GM21526 (cell line): ENCODE results near the gene ADCY4.
"Not testable (repeated sequence)": the region's sequence is repeated elsewhere in the genome, so short reads cannot be mapped to it uniquely, and the experiment has no call there.

ENCODE experiments used
- ATAC-seq: cut with Tn5 transposase; IDR thresholded peaks from one replicate; pipeline ENCODE4 v1.9.1; 2021; ENCODE audit warnings: moderate library complexity; ENCODE audit not compliant: unreplicated experiment, low FRiP score

ADCY4 gene

DNA sequence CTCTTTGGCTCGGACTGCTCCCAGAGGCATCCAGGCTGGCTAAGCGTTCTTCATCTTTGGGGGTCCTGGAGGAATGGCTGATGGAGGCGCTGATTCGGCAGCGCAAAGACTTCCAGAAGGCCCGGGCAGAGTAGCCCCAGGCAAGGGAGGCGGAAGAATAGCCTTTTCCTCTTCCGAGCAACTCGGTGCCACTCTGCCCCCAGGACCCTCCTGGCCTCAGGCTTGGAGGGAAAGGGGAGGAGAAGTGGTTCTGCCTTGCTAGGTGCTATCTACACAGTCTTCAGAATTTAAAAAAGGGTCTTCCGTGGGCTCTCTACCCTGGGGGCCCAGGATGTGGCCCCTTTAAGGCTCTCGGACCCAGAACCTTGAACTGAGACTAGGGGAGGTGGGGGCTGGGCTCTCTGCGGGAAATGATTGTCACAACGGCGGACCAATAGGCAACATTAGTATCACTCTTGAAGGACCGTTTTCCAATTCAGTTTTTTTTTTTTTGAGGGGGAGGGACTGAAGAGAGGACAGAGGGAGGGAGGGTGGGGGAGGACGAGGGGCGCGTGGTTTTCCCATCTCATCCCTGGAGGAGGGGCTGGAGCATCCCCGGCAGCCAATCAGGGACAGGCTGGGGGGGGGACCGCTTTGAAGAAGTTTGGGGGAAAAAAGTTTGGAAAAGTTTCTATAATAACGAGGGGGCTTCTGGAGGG, 32.8 kb upstream of the ADCY4 start, which contains the start of gene NFATC4:
NFATC4 (plus strand) TSS at position 671 of the 698 bp plus-strand sequence. CDS start 157 bp downstream, outside the sequence.
- no peak for ATAC-seq

DNA sequence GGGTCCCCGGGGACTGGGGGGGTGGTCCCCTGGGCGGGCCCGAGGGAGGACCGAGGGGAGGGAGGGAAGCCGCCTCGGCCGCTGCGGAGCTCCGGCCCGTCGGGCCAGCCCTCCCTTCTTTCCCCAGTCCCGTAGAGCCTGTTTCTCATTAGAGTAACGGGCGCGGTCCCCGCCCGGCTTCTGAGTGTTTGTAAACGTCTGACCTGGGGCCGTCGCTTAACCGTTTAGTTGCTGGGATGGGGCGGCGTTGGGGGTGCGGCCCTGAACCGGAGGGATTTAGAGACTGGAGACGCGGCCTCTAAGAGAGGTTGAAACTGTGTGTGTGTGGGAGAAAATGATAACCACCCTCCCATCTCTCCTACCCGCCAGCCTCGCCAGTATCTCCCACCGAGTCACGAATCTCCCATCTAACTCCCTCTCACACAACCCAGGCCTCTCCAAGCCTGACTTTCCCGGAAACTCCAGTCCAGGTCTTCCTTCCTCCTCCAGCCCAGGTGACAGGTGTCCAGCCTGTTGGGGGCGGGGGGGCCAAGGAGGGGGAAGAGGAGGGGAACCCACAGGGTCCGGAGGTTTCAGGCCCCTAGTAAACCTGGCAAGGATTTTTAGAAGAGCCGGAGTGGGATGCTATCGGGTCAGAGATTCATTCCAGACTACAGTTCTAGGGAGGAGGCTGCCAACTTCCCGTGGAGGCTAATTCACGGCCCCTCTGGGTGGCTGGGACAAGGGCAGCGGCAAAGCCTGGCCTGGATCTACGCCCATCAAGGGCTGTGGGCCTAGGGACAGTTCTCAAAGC, 32.0 kb upstream of the ADCY4 start:
- peak; percentile 40 for ATAC-seq

DNA sequence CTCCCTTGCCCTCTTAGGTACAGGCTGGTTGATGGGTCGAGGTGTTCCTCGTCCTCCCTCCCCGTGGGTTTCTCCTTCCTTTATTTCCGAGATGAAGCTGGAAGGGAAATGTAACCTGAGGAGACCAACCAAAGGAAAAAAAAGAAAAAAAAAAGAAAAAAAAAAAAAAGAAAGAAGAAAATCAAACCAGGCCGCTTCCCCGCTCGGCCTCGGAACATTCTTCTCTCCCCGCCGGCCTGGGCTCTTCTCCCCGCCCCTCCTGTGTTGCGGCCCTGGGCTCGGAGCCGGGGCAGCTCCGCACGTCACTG, 31.5 kb upstream of the ADCY4 start:
- ATAC-seq = no peak

DNA sequence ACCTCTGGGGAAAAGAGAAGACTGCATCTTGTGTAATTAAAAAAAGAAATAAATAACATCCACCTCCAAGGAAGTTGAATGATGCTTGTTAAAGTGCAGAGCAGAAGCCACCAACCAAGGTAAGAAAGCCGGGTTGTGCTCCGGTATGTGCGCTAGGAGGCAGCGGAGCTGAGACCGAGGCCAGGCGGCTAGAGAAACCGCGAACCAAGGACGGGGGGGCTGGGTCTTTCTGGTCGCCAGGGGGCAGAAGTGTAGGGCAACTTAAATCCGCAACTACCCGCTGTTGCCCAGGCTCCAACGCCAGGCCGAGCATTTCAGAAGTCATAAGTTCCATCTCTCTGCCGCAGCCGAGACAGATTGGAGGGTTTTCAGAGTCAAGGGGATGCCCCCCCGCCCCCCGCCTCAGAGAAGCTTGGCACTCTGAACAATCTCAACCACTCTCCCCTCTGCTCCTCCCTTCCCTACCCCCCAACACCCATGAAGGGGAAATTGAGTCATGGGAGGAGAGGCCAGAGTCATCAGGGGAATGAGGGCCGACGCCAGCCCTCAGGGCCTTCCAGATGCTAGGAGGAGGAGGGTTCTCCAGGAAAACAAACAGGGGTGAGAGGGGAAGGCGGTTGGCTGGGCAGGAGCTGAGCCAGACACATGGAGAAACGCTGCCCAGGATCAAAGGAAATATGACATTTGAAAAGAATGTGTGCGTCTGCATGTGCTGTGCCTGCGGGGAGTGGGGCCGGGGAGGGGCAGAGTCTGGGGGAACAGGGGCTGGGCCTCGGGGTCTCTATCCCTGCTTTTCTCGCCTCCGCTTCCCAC, 30.9 kb upstream of the ADCY4 start:
- no peak for ATAC-seq

DNA sequence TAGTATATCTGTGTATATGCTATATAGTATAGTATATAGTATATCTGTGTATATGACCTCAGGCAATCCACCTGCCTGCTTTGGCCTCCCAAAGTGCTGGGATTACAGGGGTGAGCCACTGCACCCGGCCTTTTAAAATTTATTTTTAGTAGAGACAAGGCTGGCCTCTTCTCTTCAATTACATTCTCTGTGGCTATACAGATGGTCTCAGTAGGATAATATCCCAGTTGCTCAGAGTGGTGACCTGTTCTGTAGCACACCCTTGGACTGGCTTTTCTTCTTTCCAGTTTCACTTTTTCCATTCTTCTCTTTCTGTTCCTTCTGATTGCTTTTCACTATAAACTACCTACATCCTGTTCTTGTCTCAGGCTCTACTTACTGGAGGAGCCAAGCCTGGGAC, 30.0 kb upstream of the ADCY4 start:
- no peak for ATAC-seq

DNA sequence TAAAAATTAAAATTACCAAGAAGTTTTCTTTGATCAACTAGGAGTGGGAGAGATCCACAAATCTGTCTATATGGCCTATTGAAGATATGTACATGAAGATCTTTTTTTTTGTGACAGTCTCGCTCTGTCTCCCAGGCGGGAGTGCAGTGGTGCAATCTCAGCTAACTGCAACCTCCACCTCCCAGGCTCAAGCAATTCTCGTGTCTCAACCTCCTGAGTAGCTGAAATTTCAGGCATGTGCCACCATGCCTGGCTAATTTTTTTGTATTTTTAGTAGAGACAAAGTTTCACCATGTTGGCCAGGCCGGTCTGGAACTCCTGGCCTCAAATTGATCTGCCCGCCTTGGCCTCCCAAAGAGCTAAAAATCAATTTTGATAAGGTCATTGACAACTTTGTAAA, 28.5 kb upstream of the ADCY4 start:
- no peak for ATAC-seq

DNA sequence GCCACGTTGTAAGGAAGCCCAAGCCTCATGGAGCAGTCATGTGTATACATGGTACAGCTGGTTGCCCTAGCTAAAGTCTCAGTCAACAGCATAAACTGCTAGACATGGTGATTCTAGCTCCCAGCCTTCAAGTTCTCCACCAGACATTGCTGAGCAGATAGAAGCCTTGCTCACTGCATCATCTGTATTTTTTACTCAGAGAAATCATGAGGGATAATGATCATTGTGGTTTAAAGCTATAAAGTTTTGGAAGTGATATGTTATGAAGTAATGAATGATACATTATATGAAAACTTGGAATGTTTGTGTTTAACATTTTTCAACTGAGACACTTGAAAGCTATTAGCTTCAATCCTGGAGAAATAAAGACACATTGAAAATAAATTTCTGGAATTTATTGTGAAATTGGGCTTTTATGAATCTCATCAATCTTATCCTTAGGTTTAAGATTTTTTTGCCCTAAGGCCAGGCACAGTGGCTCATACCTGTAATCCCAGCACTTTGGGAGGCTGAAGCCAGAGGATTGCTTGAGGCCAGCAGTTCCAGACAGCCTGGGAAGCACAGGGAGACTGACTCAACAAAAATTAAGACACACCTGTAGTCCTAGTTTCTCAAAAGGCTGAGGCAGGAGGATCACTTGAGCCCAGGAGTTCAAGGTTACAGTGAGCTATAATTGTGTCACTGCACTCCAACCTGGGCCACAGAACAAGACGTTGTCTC, 27.5 kb upstream of the ADCY4 start:
- ATAC-seq = no peak

DNA sequence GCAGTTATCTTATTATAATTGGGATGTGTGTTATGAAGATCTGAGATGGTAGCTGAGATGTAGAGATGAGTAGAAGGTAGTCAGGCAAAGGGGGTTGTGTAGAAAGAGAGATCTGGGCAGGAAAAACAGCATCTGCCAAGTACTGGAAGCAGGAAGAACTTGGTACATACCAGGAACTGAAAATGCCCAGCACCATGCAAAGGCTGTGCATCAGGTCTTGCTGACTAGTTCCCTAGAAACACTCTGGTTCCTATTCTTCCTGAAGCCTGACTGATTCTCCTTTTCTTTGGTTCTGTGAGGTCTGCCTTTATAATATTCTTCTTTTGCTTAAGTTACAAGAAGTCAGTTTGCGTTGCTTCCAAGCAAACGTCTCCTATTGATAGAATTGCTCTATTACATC, 26.5 kb upstream of the ADCY4 start:
- no peak for ATAC-seq

DNA sequence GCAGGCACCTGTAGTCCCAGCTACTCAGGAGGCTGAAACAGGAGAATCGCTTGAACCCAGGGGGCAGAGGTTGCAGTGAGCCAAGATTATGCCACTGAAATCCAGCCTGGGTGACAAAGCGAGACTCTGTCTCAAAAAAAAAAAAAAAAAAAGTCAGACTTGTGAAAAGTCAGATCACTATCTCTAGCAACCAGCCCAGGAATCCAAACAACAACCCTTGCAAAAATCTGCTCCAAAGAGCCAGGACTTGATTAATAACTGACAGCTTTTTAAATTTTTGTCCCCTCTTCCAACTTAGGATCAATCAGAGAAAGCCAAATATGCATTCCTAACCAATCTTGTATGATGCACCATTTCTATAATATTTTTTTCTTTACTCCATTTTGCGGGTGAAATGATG, 25.4 kb upstream of the ADCY4 start:
- no peak for ATAC-seq

DNA sequence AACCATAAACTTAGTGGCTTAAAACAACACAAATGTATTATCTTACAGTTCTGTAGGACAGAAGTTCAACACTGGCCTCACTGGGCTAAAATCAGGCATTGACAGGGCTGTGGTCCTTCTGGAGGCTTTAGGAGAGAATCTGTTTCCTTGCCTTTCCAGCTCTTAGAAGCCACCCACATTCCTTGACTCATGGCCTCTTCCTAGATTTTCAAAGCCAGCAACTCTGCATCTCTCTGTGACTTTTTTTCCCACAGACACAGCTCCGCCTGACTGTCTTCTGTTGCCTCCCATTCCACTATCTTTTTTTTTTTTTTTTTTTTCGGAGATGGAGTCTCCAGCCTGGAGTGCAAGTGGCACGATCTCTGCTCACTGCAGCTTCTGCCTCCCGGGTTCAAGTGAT, 21.3 kb upstream of the ADCY4 start:
- no peak for ATAC-seq

DNA sequence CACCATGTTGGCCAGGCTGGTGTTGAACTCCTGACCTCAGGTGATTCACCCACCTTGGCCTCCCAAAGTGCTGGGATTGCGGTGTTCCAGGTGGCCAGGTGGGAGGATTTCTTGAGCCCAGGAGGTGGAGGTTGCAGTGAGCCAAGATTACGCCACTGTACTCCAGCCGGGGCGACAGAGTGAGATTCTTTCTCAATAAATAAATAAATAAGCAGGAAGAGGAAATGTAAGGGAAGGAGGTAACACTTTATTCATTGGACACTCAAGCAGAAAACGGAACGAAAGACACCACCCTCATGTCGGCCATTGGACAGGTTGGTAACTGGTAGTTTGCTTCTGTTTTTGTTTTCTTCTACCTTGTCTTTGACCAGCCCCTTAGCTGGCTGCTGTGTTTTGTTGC, 20.1 kb upstream of the ADCY4 start:
- ATAC-seq = no peak

DNA sequence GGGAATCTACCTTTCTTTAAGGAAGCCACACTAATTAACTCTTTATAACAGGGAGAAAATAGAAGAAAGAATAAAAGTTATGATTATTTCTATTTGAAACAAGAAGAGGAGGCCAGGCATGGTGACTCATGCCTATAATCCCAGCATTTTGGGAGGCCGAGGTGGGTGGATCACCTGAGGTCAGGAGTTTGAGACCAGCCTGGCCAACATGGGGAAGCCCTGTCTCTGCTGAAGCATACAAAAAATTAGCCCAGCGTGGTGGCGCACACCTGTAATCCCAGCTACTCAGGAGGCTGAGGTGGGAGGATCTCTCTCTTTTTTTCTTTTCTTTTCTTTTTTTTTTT, 19.6 kb upstream of the ADCY4 start:
- not testable (repeated sequence) for ATAC-seq

DNA sequence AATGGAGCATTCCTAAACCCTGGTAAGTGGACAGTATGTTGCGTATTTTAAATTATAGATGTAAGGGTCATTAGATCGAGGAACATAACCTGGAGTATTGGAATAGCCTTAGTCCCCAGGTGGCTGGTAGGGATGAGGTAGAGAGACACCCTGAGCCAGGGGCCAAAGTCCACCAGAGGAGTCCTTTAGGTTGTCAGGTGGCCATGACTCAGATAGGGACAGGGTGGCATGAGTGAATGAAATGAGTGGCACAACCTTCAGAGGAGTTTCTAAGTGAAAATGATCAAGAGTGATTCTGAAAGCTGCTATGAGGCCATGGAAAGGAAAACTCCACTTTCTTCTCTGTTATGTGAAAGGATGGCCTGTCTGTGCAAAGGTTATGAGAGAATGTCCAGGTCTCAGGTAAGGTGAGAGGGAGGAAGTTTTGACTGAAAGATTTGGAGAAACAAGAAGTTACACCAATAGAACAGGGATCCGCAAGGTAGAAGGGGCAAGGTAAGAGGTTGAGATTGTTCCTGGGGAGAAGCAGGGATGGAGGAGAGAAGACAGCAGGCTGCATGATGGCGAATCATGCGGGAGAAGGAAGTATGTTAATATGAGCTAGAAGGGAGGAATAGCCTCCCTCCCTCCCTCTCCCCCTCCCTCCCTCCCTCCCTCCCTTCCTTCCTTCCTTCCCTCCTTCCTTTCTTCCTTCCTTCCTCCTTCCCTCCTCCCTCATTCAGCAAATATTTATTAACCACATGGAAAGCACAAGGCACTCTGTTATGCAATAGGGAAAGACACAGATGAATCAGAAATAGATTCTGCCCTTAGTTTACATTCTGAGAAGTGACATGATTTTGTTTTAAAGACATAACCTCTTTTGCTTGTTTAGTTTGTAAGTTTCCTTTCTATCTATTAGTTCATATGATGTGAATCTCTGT, 18.9 kb upstream of the ADCY4 start:
- no peak for ATAC-seq

DNA sequence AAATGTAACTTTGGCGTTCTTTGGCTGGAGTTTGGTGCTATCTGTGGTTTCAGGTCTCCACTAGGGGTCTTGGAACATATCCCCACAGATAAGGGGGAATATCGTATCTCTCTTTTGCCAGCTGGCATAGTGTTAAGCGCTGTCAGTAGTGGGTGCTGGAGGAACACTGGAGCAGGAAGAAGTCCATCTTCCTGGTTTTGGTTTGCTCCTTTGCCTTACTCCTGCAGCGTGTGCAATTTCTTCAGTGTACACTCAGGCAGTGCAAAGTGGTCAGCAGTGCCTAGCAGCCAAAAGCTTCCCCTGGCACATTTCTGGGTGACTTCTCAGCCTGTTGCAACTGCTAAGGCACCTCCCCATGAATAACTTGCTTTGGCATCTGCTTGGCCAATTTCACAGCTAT, 16.6 kb upstream of the ADCY4 start:
- ATAC-seq = no peak

DNA sequence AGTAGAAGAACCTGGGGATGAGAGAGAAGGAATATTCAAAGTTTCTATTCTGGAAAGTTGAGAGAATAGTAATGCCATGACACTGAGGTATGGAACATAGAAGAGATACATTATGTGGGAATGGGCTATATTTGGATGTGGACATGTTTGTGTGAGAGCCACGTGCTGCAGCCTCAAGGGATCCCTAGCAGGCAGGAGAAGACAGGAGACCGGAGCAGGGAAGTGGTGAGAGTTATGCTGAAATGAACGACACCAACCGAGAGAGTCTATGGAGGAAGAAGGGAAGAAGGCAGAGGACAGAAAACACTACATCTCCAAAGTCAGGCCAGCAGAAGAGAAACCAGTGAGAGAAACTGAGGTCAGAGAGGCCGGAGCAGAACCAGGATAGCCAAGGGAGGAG, 14.9 kb upstream of the ADCY4 start:
- no peak for ATAC-seq

DNA sequence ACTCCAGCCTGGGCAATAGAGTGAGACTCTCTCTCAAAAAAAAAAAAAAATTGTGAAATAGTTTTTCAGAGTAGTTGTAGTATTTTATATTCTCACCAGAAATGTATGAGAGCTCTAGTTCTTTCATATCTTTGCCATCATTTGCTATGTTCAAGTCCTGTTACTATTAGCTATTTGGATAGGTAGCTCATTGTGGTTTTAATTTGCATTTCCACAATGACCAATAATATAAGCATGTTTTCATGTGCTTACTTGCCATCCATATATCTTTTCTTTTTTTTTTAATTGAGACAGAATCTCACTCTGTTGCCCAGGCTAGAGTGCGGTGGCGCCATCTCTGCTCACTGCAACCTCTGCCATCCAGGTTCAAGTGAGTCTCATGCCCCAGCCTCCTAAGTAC, 13.3 kb upstream of the ADCY4 start:
- no peak for ATAC-seq

DNA sequence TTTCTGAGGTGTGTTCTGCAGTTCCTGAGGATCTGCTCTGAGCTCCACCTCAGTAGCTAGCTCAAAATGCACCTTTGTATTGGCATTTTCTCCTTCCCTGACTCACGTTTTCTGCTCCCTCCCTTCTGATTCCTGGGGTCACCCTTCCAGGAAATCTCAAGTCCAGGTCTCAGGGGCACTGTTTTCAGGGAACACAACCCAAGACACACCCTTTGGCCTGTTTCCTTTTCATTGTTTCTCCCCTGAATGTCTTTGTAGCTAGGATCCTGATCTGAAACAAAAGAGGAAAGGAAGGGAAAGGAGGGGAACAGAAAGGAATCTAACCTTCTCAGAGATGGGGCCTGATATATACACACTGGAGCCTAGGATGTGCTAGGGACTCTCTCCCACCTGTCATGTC, 12.3 kb upstream of the ADCY4 start:
- no peak for ATAC-seq

DNA sequence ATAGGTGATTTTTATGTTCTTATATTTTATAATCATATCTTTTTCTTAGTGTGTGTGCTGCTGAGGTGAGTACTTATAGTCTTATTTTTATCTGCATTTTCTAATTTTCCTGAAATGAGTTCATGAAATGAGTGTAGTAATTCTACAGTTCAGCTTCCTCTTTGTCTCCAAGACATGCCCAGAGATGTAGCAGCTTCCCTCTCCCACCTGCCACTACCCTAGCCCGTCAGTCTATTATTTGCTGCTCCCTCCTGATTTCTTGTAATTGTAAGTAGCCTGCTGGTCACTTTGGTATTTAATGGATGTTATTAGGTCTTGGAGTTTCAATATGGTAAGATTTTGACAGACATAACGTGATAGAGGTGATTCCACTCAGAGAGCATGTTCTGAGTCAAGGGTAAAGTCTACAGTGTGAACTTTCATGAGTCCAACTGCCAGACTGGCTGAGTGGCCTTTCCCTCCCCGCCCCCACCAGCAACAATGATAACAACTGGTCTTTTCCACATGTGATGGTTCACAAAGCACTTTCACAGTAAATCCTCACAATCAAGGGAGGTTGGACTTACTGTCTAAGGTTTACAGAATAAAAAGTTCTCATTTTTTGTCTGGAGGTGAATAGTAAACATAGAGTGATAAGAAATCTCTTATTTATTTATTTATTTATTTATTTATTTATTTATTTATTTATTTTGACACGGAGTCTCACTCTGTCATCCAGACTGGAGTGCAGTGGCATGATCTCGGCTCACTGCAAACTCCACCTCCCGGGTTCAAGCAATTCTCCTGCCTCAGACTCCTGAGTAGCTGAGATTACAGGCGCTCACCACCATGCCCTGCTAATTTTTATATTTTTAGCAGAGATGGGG, 9.2 kb upstream of the ADCY4 start:
- ATAC-seq = no peak

DNA sequence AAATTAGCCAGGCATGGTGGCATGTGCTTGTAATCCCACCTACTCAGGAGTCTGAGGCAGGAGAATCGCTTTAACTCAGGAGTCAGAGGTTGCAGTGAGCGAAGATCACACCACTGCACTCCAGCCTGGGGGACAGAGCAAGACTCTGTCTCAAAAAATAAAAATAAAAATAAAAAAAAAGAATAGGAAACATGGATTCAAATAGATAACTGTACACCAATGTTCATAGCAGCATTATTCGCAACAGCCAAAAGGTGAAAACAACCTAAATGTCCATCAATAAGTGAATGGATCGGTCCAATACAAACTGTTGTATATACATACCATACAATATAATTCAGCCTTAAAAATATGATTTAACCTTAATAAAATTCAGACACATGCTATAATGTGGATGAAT, 8.0 kb upstream of the ADCY4 start:
- ATAC-seq = no peak
